Stomach (tissue), 4 donors: ENCODE data around the gene CDIP1.

ENCODE experiments used
- CTCF ChIP-seq, 7 experiments: fragments of 450-650 bp in 4 of 7; fragments of 200-600 bp in 3 of 7; sonication (generic) in 3 of 7; IDR thresholded peaks; one replicate each; pipeline ENCODE4 v1.5.1; 2016 to 2019; ENCODE audit warnings: antibody characterized with exemption in 7 of 7, control low read depth in 2 of 7, mild to moderate bottlenecking in 1 of 7
- EP300 ChIP-seq: sonication (generic); formaldehyde crosslinking; IDR thresholded peaks from one replicate; pipeline ENCODE4 v1.6.1; 2017; ENCODE audit warnings: antibody characterized with exemption
- POLR2A ChIP-seq, 4 donors: fragments of 450-650 bp; IDR thresholded peaks; one replicate each; pipeline ENCODE4 v1.6.1; 2016; ENCODE audit warnings: antibody characterized with exemption in 4 of 4, control low read depth in 2 of 4, mild to moderate bottlenecking in 1 of 4, moderate library complexity in 1 of 4

- TF ChIP-seq CTCF (IDR thresholded peaks at IDR 0.05) (no peak), EP300 (no peak), POLR2A (IDR thresholded peaks at IDR 0.05) (no peak)
These were observed 9.6 kb upstream of the CDIP1 start for GRCh38 chr16:4548124-4548523.
